NCI-H226 (cell line): ENCODE data around the gene FAM50B.
A peak's percentile ranks its signal among the peaks of the same experiment; 100 is the strongest.

Experiments used
- DNase-seq: peaks from one replicate; pipeline ENCODE4 v3.0.0-alpha.2; 2015

Gene FAM50B

GRCh38 chr6:3820563-3820962 lies 28.6 kb upstream of the FAM50B start:
- no peak for DNase-seq

DNA sequence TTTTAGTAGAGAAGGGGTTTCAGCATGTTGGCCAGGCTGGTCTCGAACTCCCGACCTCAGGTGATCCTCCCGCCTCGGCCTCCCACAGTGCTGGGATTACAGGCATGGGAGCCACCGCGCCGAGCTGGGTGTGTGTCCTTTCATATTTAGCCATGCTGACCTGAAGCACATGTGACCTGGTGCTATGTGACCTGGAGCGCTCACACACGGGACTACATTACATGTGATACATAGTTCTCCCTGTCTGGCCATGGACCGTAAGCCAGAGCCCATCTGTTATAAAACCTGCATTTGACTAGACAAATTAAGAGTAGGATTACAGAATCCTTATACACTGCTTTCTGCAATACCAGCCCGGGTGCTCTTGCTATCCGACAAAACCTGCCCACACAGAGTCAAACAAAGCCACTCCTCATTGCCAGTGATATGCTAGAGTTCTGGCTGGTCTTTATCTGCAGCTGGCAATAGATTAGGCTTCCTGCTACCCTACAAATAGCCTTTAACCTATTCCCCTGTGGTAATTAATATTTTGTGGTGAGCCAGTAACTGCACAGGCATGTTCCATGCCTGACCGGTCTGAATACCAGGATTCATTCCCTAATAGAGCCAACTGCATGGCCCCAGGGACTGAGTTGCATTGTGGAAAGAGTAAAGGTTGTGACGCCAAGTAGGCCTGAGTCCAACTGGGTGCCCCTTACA lies 26.3 kb upstream of the FAM50B start:
- no peak for DNase-seq

DNA sequence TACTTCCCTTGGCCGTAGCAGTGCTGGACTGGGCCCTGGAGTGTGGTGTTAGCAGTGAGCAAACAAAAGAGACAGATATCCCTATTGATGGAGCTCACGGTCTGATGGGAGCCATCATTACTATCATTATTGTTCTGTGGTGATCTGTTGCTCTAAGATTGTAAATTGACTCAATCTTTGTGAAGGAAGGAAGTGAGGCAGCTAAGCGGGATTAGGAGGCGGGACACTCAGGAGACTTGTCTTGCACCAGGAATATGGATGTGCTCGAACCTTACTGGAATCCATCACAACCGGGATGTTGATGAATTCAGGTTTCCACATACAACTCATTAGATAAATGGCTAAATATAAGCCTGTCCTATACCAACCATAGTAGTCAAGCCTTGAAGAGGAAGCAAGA lies 25.5 kb upstream of the FAM50B start:
- no peak for DNase-seq

- peak; percentile 63 for DNase-seq
Observed at GRCh38 chr6:3825331-3825831, 23.8 kb upstream of the FAM50B start.

GRCh38 chr6:3825851-3826581 lies 23.2 kb upstream of the FAM50B start:
- DNase-seq: peak; percentile 99

DNA sequence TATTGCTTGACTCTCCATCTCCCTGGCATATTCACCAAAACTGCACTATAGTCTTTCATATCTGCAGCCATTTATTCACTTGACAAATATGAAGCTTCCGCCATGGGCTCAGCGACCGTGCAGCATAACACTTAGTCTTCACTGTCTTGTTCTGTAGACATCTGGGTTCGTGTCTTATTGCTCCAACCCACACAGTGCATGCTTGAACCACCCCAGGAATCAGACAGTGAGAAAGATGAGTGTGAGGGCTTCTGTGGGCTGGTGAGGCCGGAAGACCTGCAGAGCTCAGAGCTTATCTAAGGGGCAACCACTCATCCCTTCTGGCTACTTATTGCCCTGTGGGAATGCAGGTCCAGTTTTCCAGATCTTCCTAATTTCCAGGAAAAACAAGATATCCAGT lies 19.9 kb upstream of the FAM50B start:
- no peak for DNase-seq

DNA sequence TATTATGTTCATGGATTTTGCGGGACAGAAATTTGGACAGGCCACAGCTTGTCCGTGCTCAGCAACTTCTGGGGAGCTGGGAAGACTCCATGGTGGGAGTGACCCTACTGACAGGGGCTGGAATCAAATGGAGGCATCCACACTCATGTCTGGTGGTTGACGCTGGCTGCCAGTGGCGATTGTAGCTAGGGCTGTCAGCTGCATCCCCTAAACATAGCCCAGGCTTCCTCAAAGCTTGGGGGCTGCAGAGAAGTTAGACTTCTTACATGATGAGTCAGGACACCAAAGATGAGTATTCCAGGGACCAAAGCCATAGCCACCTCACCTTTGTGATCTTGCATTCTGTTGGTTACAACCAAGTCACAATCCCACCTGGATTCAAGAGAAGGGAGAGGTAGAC lies 18.4 kb upstream of the FAM50B start:
- no peak for DNase-seq

- DNase-seq: no peak
Observed at GRCh38 chr6:3831761-3832530, 17.2 kb upstream of the FAM50B start.

DNA sequence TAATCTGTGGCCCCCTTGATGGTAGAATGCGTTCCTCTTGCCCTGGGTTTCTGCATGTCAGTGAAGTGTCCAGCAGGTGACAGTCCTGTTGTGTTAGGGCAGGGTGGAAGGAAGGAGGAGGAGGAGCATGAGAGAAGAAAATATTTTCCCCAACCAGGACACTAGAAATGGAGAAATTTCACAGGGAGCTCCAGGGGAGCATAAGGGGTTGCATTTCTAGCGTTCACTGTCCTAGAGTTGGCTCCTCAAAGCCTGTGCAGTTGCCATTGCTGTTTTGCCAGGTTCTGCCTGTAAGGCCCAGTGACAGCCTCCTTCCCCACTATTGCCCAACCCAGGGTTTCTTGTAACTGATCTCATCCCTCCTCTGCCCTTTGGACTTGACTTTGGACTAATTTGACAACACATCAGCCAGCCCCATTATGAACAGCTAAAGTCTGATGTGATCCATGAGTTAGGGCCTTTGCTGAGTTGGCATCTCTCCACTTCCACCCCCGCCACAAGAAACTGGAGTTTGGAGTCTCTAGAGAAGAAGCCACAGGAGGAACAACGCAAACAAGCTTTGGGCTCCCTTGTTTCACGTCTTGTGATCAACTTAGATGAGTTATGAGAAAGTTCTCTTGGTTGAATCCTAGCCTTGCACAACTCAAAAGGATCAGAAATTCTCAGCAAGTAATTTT lies 14.0 kb upstream of the FAM50B start:
- no peak for DNase-seq

DNA sequence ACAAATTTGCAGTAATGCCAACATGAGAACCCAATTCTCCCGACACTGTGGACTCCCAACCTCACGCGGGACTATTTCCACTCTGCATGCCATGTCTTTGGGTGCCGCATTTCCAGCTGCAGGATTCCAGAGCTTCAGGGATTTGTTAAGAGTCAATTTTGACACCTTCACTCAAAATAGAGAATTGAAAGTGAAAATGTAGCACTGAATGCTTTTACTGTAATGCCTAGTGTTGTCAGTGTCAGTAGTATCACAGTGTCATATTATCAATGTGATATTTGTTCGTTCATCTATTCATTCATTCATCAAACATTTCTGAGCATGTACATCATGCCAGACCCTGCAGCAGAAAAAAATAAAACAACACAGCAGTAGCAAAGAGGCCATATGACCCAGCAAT lies 13.4 kb upstream of the FAM50B start:
- no peak for DNase-seq

GRCh38 chr6:3836566-3836965 lies 12.6 kb upstream of the FAM50B start:
- DNase-seq: no peak

GRCh38 chr6:3837781-3838180 lies 11.4 kb upstream of the FAM50B start:
- no peak for DNase-seq

DNA sequence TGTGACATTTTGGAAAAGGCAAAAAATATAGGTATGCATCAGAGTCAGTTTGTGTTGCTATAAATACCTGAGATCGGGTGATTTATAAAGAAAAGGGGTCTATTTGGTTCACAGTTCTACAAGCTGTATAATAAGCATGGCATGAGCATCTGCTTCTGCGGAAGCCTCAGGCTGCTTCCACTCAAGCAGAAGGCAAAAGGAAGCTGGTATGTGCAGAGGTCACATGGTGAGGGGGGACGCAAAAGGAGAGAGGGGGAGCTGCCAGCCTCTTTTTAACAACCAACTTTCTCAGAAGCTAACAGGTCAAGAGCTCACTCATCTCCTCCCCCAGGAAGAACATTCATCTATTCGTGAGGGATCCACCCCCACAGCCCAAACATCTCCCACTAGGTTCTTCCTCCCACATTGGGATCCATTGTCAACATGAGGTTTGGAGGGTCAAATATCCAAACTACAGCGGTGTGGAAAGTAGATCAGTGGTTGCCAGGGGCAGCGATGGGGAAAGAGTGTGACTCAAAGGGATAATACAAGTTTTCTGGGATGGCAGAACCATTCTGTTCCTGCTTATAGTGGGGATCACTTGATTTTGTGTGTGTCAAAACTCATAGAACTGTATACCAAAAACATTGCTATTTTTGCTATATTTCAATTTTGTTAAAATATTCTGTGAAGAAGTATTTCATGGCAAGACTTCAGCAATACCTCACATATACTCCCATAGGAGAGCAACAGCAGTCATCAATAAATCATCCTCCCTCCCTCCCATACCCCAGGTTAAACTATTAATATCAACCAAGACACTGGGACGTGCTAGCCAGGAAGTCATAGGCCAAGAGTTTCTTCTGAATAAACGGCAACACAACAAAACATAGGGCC lies 9.9 kb upstream of the FAM50B start:
- DNase-seq: peak; percentile 88

DNA sequence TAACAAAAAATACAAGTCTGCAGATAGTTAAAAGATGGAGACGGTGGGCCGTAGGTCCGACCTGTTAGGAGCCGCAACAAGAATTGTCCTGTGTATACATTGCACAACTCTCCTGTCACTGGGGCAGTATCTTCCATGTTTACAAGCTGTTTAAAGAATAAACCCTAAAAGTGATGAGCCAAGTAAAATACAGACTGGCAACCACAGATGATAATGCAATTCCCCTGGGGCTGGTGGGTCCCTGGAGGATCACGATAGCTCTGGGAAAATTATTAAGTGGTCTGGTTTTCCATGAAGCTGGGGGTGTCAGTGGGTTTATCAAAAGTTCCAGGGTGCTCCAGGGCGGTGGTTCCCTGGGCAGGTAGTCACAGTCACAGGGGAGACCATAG lies 8.1 kb upstream of the FAM50B start:
- peak; percentile 30 for DNase-seq

DNA sequence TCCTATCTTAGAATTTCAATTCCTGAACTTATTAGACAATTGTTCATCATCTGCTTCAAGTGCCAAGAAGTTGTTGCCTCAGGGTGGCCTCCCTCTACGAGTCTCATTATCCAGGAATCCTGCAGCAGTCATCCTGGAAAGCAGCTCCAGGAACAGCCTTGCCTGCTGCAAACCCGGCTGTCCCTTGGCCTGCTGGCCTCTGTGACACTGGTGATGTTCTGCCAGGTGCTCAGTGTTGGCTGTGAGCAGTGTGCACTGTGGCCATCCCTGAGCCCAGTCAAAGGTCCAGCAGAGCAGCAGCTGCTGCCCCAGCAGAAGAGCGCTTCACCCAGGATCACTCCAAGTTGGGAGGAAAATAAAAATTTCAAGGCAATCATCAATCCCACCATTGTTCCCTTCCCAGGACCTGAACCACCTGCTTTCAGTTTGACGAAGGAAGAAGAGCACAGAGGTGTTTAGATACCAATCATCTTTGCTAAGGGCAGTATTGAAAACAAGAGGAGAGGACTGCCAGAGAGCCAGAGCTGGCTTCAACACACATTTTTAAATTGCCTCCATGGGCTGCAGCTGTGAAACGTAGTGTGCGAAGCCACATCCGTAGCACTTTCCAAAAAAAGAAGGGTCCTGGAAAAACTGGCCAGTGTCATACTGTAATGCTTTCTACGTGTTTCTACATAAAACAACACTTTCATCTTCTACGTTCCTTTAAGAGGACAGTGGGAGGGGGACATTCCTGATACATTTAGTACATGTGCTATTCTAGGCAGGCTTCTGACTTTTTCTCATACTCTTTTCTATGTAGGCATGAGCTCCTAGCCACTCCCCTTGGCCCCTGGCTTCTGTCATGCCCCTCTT lies 7.2 kb upstream of the FAM50B start:
- peak; percentile 83 for DNase-seq

GRCh38 chr6:3843379-3844096 lies 5.6 kb upstream of the FAM50B start:
- DNase-seq: no peak

DNA sequence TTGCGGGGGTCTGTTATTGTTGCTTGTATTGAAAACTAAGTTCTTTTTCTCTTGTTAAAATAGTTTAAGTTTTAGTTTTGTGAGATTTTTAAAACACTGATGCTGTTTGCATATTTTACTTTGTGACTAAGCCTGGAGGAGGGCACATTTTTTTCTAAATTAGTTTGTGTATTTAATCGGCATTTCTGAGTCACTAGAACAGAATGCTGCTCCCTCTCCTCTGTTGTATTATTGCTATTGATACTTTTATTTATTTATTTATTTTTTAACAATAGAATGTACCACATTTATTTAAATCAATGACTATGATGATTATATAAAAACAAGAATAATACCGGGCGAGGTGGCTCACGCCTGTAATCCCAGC lies 5.1 kb upstream of the FAM50B start:
- DNase-seq: no peak

DNA sequence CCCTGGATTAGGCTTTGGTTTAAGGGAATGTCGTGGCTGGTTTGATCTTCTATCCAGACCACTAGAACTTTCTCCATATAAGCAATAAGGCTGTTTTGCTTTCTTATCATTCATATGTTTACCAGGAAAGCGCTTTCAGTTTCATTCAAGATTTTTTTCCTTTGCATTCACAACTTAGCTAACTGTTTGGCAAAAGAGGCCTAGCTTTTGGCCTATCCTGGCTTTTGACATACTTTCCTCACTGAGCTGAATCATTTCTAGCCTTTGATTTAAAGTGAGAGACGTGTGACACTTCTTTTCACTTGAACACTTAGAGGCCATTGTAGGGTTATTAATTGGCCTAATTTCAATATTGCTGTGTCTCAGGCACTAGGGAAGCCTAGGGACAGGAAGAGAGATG lies 1.7 kb upstream of the FAM50B start:
- no peak for DNase-seq

DNA sequence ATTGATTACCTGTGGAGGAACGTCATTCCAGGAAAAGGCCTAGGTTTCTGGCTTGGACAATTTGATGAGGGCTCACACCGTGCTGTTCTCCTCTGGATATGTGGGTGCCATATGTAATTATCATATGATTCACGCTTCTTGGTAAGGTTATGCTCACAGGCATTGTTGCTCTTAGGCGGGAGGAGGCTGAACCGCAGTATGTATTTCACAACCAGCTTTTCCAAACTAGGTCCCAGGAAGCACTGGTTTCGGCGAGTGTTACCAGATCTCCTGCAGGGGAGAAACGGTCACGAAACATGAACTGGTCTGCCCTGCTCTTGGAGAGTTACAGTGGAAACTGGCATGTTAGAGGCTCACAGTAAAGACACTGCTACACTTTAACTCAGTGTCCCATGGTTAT lies 793 bp upstream of the FAM50B start:
- DNase-seq: no peak

DNA sequence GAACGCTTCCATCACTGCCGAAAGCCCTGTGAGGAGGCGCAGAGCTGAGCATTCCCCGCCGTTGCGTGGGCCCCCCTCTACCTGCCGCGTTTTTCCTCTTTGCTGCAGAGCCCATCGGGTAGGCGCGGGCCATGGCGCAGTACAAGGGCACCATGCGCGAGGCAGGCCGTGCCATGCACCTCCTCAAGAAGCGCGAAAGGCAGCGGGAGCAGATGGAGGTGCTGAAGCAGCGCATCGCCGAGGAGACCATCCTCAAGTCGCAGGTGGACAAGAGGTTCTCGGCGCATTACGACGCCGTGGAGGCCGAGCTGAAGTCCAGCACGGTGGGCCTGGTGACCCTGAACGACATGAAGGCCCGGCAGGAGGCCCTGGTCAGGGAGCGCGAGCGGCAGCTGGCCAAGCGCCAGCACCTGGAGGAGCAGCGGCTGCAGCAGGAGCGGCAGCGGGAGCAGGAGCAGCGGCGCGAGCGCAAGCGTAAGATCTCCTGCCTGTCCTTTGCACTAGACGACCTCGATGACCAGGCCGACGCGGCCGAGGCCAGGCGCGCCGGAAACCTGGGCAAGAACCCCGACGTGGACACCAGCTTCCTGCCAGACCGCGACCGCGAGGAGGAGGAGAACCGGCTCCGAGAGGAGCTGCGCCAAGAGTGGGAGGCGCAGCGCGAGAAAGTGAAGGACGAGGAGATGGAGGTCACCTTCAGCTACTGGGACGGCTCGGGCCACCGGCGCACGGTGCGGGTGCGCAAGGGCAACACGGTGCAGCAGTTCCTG lies 693 bp downstream of the FAM50B start:
- no peak for DNase-seq
